SK-N-SH (cell line): ENCODE measurements around the gene SLC41A2. TPM values are rescaled to one million over a fixed set of nuclear protein-coding genes. Genes with fewer than 3 reads are reported as not detected.
A peak's percentile ranks its signal among the peaks of the same experiment; 100 is the strongest.

Experiments
- CTCF ChIA-PET: fragments of 300-600, 350-600 bp; formaldehyde crosslinking; extraction: SDS; loops from one replicate; lab custom pipeline; 2021; lab: Yijun Ruan, JAX
- POLR2A ChIA-PET: fragments of 350-600 bp; sonication (Branson Sonifier 250); formaldehyde crosslinking; extraction: SDS; loops from one replicate; lab custom pipeline; 2020; ENCODE audit warnings: antibody characterized with exemption, inconsistent platforms; lab: Yijun Ruan, JAX
- DNase-seq: peaks from one replicate; pipeline ENCODE4 v3.0.0; 2012
- H2AFZ ChIP-seq: fragments of 200-600 bp; sonication (generic); 2 replicates; pipeline ENCODE4 v1.8.1; 2016; ENCODE audit warnings: antibody characterized with exemption, mild to moderate bottlenecking, low read depth
- H3F3A ChIP-seq: fragments of 200-600 bp; sonication (generic); replicated peaks from 2 replicates; pipeline ENCODE3; 2016; ENCODE audit warnings: antibody characterized with exemption, mild to moderate bottlenecking; ENCODE audit not compliant: insufficient read depth
- H3K27ac ChIP-seq, 2 experiments: fragments of 200-500 bp in 1 of 2; fragments of 200-600 bp in 1 of 2; sonication (Bioruptor generic) in 1 of 2; sonication (generic), shearing (Covaris generic) in 1 of 2; 2 replicates each; pipeline versions ENCODE4 v1.5.1 to v1.6.1; 2014 to 2016; ENCODE audit warnings: low read depth in 2 of 2, inconsistent platforms in 1 of 2, low read length in 1 of 2, mild to moderate bottlenecking in 1 of 2, mixed read lengths in 1 of 2
- H3K27me3 ChIP-seq: fragments of 200-600 bp; sonication (generic), shearing (Covaris generic); 2 replicates; pipeline ENCODE4 v1.6.1; 2016; ENCODE audit warnings: mixed run types; ENCODE audit not compliant: insufficient read depth
- H3K36me3 ChIP-seq, 2 experiments: fragments of 200-500 bp in 1 of 2; fragments of 200-600 bp in 1 of 2; sonication (Bioruptor generic) in 1 of 2; sonication (generic) in 1 of 2; replicated peaks in 1 of 2; 2 replicates each; pipeline versions ENCODE3 to v1.5.1; 2014 to 2016; ENCODE audit warnings: low read length in 1 of 2, mild to moderate bottlenecking in 1 of 2; ENCODE audit not compliant: insufficient read depth in 2 of 2, control insufficient read depth in 1 of 2
- H3K4me1 ChIP-seq, 2 experiments: fragments of 200-500 bp in 1 of 2; fragments of 200-600 bp in 1 of 2; sonication (Bioruptor generic) in 1 of 2; sonication (generic), shearing (Covaris generic) in 1 of 2; 2 replicates each; pipeline versions ENCODE4 v1.5.1 to v1.6.1; 2014 to 2016; ENCODE audit warnings: low read depth in 1 of 2, low read length in 1 of 2, mixed run types in 1 of 2; ENCODE audit not compliant: insufficient read depth in 2 of 2, control insufficient read depth in 1 of 2
- H3K4me2 ChIP-seq: fragments of 200-600 bp; sonication (generic), shearing (Covaris generic); 2 replicates; pipeline ENCODE4 v1.6.1; 2017; ENCODE audit warnings: mixed run types
- H3K4me3 ChIP-seq, 2 experiments: fragments of 200-500 bp in 1 of 2; fragments of 200-600 bp in 1 of 2; sonication (Bioruptor generic) in 1 of 2; sonication (generic), shearing (Covaris generic) in 1 of 2; 2 replicates each; pipeline versions ENCODE4 v1.5.1 to v1.8.1; 2014 to 2016; ENCODE audit warnings: low read depth in 2 of 2, inconsistent platforms in 1 of 2, low read length in 1 of 2, mild to moderate bottlenecking in 1 of 2, mixed read lengths in 1 of 2, moderate library complexity in 1 of 2
- H3K79me2 ChIP-seq: fragments of 200-600 bp; sonication (generic); 2 replicates; pipeline ENCODE4 v1.8.1; 2017; ENCODE audit warnings: mild to moderate bottlenecking; ENCODE audit not compliant: insufficient read depth
- H3K9ac ChIP-seq: fragments of 200-600 bp; sonication (generic); 2 replicates; pipeline ENCODE4 v1.6.1; 2017; ENCODE audit warnings: mixed run types
- H3K9me2 ChIP-seq: fragments of 200-600 bp; sonication (generic); 2 replicates; pipeline ENCODE4 v1.6.1; 2017; ENCODE audit warnings: mixed run types
- H3K9me3 ChIP-seq: fragments of 200-600 bp; sonication (generic); 2 replicates; pipeline ENCODE4 v1.6.1; 2017; ENCODE audit warnings: mixed run types, mild to moderate bottlenecking, moderate library complexity
- H4K20me1 ChIP-seq: fragments of 200-600 bp; sonication (generic); 2 replicates; pipeline ENCODE4 v1.6.1; 2017; ENCODE audit warnings: mild to moderate bottlenecking, mixed run types; ENCODE audit not compliant: insufficient read depth
- CHD2 ChIP-seq: fragments of 150-350 bp; IDR thresholded peaks from 2 replicates; pipeline ENCODE4 v1.6.1; 2018; ENCODE audit warnings: low read length; ENCODE audit not compliant: partially characterized antibody
- ELF1 ChIP-seq: IDR thresholded peaks from 2 replicates; pipeline ENCODE4 v1.4.0; 2012
- EP300 ChIP-seq, 2 experiments: IDR thresholded peaks; 2 replicates each; pipeline versions ENCODE4 v1.4.0 to v1.6.1; 2012; ENCODE audit warnings: borderline replicate concordance in 1 of 2, low read depth in 1 of 2, low read length in 1 of 2
- FOXM1 ChIP-seq: IDR thresholded peaks from 2 replicates; pipeline ENCODE4 v1.4.0; 2012; ENCODE audit warnings: low read depth, mild to moderate bottlenecking
- GABPA ChIP-seq: IDR thresholded peaks from 2 replicates; pipeline ENCODE4 v1.4.0; 2012; ENCODE audit warnings: low read depth, mild to moderate bottlenecking
- MAX ChIP-seq: IDR thresholded peaks from 2 replicates; pipeline ENCODE4 v1.4.0; 2012; ENCODE audit warnings: low read depth
- MEF2A ChIP-seq: IDR thresholded peaks from 2 replicates; pipeline ENCODE4 v1.4.0; 2012; ENCODE audit warnings: low read depth, borderline replicate concordance
- NRF1 ChIP-seq: IDR thresholded peaks from 2 replicates; pipeline ENCODE4 v1.6.1; 2012; ENCODE audit warnings: low read depth, mild to moderate bottlenecking, low read length
- PBX3 ChIP-seq: IDR thresholded peaks from 2 replicates; pipeline ENCODE4; 2012
- POLR2AphosphoS5 ChIP-seq: IDR thresholded peaks from 2 replicates; pipeline ENCODE4 v1.6.1; 2012; ENCODE audit warnings: low read depth, low read length
- RAD21 ChIP-seq: IDR thresholded peaks from 2 replicates; pipeline ENCODE4 v1.6.1; 2012; ENCODE audit warnings: mild to moderate bottlenecking, low read length
- RCOR1 ChIP-seq: fragments of 150-350 bp; IDR thresholded peaks from 2 replicates; pipeline ENCODE4 v1.6.1; 2017; ENCODE audit warnings: antibody characterized with exemption, low read length
- REST ChIP-seq: IDR thresholded peaks from 2 replicates; pipeline ENCODE4 v1.6.1; 2012; ENCODE audit warnings: mild to moderate bottlenecking, low read depth, low read length, moderate library complexity
- RFX5 ChIP-seq: IDR thresholded peaks from 2 replicates; pipeline ENCODE4 v1.6.1; 2012; ENCODE audit warnings: mild to moderate bottlenecking, improper control_type of control experiment, low read length
- RXRA ChIP-seq: IDR thresholded peaks from 2 replicates; pipeline ENCODE4 v1.4.0; 2012; ENCODE audit warnings: low read depth, mild to moderate bottlenecking, borderline replicate concordance
- TAF1 ChIP-seq: IDR thresholded peaks from 2 replicates; pipeline ENCODE4 v1.6.1; 2012; ENCODE audit warnings: low read depth, mild to moderate bottlenecking, low read length, moderate library complexity, borderline replicate concordance
- TEAD4 ChIP-seq: IDR thresholded peaks from 2 replicates; pipeline ENCODE4 v1.4.0; 2012; ENCODE audit warnings: mild to moderate bottlenecking, borderline replicate concordance; ENCODE audit not compliant: insufficient read depth
- WGBS: methylation state at CpG from one replicate; pipeline ENCODE4 v1.1.6; 2017; ENCODE audit warnings: low lambda C conversion rate; 5-methylcytosine and 5-hydroxymethylcytosine counted together
- polyA plus RNA-seq, 3 experiments: library from polyadenylated mRNA; depleted of rRNA; stranded (reverse); fragments of >200 nt; gene quantifications; 2 replicates each; pipeline ENCODE4 v1.2.3, GENCODE V29; 2012
- TF ChIP-seq, protein P1 (sequence below): IDR thresholded peaks from 2 replicates; pipeline ENCODE4 v1.4.0; 2012; ENCODE audit warnings: low read depth, borderline replicate concordance
- TF ChIP-seq, protein P2 (sequence below): fragments of 150-350 bp; IDR thresholded peaks from 2 replicates; pipeline ENCODE4 v1.6.1; 2016; ENCODE audit warnings: mild to moderate bottlenecking, low read depth, low read length

Gene SLC41A2
- polyA plus RNA-seq, 1 of the 3 experiments (the other 2 are of a cell fraction): 1.7 TPM

DNA sequence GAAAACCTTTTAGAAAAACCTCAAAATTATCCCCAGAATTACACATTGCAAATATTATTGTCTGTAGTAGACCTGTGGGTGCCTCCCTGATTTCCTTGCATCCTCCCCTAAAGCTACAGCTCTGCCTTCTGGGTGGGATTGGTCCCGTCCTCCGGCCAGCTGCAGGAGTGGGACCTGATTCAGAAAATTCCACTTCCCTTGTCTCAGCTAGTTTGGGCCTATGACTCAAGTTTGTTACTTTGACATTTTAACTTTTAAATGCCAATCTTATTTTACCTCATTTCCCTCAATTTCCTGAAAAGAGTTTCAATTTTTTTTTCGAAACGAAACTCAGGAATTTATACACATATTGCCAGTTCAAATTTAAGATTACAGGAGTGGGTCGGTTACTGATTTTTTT lies 13.2 kb upstream of the SLC41A2 start:
- DNase-seq: no peak
- H3K79me2 ChIP-seq: no peaks in the 10 kb centered on the region
- no peaks in the 10 kb centered on the region for H3K36me3 ChIP-seq
- no peaks in the 10 kb centered on the region for H3K4me1 ChIP-seq
- TF ChIP-seq ELF1 (no peak), FOXM1 (no peak), RFX5 (no peak), REST (no peak), RAD21 (no peak), MAX (no peak), GABPA (no peak), EP300 (IDR thresholded peaks at IDR 0.05; ENCODE audit: borderline replicate concordance in 1 of 2, low read depth in 1 of 2, low read length in 1 of 2) (no peak), RXRA (no peak), RCOR1 (no peak), NRF1 (no peak), MEF2A (no peak), TAF1 (no peak), PBX3 (no peak), TEAD4 (no peak), POLR2AphosphoS5 (no peak), CHD2 (no peak)
- TF ChIP-seq, protein P1, sequence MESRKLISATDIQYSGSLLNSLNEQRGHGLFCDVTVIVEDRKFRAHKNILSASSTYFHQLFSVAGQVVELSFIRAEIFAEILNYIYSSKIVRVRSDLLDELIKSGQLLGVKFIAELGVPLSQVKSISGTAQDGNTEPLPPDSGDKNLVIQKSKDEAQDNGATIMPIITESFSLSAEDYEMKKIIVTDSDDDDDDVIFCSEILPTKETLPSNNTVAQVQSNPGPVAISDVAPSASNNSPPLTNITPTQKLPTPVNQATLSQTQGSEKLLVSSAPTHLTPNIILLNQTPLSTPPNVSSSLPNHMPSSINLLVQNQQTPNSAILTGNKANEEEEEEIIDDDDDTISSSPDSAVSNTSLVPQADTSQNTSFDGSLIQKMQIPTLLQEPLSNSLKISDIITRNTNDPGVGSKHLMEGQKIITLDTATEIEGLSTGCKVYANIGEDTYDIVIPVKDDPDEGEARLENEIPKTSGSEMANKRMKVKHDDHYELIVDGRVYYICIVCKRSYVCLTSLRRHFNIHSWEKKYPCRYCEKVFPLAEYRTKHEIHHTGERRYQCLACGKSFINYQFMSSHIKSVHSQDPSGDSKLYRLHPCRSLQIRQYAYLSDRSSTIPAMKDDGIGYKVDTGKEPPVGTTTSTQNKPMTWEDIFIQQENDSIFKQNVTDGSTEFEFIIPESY: no peak
- TF ChIP-seq, protein P2, sequence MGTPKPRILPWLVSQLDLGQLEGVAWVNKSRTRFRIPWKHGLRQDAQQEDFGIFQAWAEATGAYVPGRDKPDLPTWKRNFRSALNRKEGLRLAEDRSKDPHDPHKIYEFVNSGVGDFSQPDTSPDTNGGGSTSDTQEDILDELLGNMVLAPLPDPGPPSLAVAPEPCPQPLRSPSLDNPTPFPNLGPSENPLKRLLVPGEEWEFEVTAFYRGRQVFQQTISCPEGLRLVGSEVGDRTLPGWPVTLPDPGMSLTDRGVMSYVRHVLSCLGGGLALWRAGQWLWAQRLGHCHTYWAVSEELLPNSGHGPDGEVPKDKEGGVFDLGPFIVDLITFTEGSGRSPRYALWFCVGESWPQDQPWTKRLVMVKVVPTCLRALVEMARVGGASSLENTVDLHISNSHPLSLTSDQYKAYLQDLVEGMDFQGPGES: no peak
- H3K27me3 ChIP-seq: no peaks in the 10 kb centered on the region
- no peak overlapping the region for H3K4me3 ChIP-seq
- no peaks in the 10 kb centered on the region for H4K20me1 ChIP-seq
- 0 out of 2 replicates have a peak overlapping the region, but pooled peaks have one; percentile 35 for H2AFZ ChIP-seq
- H3F3A ChIP-seq: peaks cover 2% of the 10 kb centered on the region
- no peaks in the 10 kb centered on the region for H3K9me3 ChIP-seq
- no peak overlapping the region for H3K4me2 ChIP-seq
- no peak overlapping the region for H3K9ac ChIP-seq
- CTCF ChIA-PET: interaction anchor here (0.7 kb wide), 1 partner anchor 15 kb away, joined by 3 read pairs; the partner anchor contains the start of gene NOPCHAP1
- H3K27ac ChIP-seq: no peak overlapping the region
- no peaks in the 10 kb centered on the region for H3K9me2 ChIP-seq
- WGBS: 94% methylated on average over 5 of the region's 5 CpGs
- POLR2A ChIA-PET: no interaction called here
